NCI-H446 treated with DMSO at 0.1 percent for 48 hours (cell line): ENCODE results near the gene STX8.

ENCODE experiments used
- DNase-seq: peaks from one replicate; lab custom pipeline; 2025; lab: John Stamatoyannopoulos, UW

STX8 gene

DNA sequence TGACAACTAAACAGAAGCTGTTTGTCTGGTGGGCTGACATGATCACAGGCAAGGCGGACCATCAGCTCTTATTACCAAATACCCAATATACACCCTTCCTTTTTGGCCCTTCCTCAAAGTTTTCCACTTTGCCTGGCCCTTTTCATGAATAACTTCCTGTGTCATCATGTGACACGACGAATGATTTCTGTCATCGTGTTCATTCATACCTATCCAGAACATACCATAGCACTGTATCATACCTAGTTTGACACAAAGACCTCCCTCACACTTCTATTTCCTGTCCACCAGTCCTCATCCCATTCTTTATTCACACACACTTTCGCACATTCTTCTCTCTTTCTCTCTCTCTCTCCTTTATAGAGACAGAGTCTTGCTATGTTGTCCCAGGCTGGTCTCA lies 131.8 kb downstream of the STX8 start:
- no peak for DNase-seq

DNA sequence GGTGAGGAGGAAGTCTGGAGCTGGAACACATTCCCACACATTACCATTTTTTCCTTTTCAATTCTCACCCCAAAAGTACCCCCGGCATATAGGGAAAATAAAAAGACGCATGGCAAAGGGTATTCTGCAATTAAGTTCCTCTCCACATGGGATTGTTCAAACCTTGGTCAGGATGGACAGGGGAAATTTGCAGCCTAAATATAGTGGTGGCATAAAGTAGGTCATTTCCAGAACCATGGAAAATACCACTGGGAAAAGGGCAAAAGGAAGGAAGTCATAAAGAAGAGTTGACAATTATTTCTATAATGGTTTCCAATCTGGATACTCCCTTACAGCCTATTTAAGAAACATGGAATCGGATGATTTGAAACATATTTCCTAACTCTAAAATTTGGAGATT lies 135.8 kb downstream of the STX8 start:
- no peak for DNase-seq

DNA sequence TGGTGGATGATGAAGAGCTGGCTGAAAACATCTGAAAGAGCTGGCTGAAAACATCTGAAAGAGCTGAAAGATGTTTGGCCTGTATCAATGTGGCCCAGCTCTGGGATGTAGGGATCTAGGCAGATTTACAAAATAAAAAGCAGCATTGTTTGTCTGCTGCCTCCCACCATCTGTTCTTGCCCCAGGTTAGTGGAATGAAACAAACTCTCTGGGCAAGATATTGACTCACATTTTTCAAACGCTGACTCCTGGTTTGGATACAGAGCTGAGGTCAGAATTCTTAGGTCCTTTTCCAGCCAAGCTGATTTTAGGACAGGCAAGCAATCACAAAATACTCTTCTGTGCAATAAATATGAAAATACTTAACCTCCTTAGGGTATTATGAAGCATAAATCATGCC lies 139.0 kb downstream of the STX8 start:
- no peak for DNase-seq

DNA sequence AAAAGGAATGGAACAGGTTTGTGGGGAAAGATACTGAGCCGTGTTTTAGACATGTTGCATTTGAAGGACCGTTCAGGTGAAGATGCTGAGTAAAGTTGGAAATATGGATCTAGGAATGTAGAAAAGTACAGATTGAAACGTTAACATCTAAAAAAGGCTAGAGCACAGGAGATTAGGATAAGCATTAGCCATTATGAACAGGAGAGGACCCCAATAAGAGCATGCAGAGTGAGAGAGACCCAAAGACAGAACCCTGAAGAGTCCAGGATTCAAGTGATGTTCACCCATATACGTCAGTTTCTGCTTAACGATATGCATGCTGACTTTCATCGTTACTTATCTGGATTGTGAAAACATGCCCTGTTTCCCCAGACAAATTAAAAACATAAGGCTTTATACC lies 140.5 kb downstream of the STX8 start:
- DNase-seq, result no peak

DNA sequence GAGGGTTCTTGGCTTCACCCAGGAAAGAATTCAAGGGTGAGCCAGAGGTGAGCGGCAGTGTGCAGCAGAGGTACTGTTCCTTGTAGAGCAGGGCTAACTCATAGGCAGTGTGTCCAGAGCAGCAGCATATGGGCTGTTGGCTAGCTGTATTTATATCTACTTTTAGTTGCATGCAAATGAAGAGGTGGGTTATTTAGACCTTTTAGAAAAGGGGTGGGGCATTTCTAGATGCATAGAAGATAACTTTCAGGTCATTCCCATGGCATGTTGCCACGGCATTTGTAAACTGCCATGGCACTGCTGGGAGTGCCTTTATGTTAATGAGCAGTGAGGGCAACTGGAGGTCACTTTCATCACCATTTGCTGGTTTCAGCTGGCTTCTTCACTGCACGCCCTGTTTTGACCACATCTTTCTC lies 141.0 kb downstream of the STX8 start:
- DNase-seq, result no peak

DNA sequence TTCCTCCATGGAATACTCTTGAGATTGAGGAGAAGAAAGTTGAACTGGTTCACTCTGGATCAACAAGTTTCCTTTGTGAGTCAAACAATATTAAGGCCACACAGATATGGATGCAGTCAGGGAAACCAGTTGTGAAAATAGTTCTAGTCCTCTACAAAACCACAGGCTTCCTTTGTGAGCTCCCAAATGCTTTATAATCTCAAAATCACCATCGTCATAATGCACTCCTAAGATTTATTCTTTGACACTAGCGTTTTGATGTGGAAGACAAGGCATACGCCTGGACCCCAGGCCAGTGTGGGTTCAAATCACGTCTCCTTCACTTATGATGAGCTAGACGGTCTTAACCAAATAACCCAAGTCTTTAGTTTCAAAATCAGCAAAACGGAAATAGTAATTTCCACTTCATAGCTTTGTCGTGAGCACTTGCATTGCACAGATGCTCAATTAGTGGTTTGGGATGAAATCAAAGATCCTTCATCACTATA lies 142.6 kb downstream of the STX8 start:
- no peak for DNase-seq

DNA sequence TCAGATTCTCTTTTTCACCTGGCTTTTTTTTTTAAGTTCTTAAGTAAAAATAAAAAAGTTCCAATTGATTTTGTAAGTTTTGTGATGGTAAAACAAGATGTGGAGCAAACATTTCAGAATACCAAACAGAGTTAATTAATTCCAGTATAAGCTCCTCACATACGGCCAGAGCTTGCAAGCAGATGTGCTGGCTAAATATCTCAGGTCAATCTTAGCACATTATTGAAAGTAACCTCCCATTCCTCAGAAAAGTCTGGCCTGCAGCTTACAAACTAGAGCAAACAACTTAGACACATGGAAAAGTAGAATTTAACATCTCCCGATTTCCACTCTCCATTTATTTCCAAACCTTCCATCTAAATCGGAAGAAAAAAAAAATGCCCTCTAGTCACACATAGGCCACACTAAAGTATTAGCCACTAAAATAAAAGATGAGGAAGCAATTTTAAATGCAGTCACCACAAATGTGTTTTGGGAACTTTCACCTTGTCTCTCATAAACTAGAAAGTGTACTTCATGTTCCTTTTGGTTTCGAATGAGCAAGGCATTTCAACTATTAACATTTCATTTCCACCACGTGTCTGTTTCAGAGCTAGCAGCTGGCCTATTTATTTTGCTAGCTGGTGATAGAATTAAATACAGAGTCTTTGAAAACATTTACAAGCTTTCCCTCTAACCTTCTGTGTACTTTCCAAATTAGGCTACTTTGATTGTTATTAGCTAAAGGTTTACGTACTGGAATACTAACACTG lies 143.3 kb downstream of the STX8 start:
- no peak for DNase-seq

DNA sequence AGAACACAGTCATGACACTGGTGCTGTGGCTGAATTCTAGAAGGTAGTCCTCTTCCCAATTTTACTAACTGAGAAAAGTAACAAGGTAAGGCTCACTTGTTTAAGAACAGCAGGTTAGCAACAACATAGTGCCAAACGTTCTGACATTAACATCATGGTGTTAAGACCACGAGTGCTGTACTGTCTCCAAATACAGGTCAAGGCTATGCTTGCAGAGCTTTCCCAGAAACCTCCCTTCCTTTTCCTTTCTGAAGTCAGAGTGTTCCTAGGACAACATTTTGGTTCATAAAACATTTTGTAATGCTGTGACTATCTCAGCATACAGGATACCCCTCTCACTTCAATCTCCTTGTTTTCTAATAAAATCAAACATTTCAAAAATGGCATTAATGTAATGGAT lies 144.0 kb downstream of the STX8 start:
- no peak for DNase-seq

DNA sequence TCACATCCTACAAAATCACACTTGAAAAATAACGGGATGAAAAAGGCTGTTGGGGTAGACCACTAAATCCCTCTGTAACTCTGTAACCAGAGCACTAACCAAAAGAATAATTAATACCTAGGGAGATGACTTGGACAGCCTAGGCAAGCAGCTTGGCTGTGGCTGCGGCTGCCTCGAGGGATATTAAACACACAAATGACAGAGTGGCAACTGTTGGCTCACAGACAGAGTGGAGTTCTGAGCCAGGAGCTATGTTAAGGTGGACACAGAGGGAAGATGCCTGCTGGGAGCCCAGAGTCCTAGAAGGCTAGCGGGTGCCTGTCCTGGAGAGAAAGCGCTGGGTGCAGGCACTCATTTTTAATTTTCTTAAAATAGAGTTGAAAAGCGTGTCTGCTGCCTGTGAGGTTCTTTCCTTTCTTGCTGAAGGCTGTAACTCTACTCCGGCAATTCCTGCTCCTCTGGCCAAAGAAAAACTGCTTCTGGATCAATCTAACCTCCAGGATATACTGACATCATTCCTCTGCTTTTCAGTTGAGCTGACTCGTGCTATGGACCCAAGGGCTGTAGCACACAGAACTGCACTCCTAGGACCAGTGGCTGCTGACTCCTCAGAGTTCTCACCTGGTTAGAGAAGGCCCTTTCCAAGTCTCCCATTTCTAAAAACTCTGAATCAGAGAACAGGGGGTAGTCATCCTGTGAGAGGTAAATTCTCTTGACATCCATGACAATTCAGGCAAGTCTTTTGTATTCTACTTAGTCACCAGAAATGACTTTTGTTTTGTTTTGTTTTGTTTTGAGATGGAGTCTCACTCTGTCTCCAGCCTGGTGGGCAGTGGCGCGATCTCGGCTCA lies 147.9 kb downstream of the STX8 start:
- DNase-seq, result no peak

DNA sequence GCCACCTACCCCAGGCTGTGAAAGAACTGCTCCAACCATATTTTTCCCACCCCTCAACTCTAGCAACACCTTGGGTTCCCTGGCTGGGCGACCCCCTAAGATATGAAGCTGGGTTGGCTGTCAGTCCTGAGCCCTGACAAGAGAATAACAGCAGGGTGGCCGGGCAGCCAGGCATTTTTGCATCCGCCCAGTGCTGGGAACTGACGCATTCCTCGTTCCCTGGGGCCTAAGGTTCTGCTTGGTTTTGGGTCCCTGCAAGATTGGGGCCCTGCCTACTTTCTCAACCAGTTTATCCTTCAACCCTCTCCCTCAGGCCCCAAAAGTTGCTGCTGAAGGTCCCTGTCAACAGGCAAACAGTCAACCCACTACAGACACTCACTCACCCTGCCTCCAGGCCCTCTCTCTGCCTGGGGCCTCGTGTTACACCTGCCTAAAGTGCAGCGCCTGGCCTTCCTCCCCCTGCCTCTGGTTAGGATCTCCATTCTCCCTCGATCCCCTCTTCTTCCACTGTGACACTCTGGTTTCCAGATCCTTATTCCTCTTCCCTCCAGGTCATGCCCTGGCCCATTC lies 151.5 kb downstream of the STX8 start:
- DNase-seq, result no peak

DNA sequence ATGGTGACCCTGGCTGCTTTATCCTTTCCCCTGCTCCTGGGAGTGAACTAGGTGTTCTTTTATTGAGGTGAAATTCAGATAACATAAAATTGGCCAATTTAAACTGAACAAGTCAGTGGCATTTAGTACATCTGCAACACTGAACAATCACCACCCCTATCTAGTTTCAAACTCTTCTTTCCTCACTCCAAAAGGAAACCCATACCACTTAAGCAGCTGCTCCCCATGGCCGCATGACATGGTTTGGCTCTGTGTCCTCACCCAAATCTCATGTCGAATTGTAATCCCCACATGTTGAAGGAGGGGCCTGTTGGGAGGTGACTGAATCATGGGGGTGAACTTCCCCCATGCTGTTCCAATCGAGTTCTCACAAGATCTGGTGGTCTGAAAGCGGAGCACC lies 154.1 kb downstream of the STX8 start:
- no peak for DNase-seq

DNA sequence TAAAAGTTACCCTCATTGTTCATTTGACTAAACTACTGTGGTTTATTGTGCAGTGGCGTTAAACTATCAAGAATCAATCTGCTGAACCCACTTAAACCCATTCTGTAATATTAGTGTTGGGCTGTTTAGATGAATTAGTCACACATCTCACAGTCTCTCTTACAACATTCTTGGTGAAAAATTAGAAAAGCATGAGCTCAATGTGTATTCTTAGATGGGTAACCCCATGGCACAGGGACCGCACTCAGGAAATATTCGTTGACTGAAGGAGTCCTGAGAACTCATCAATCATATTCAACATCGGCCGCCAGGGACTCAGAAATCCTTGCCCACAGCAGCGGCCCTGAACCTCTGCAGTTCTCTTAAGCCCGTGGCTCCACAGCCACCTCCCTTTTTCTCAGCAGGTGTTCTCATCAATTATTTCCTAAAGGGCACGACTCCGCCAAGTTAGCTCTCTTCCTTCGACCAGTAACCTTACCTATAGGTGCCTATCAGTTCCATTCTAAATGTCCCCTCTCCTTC lies 155.6 kb downstream of the STX8 start:
- DNase-seq, result no peak

DNA sequence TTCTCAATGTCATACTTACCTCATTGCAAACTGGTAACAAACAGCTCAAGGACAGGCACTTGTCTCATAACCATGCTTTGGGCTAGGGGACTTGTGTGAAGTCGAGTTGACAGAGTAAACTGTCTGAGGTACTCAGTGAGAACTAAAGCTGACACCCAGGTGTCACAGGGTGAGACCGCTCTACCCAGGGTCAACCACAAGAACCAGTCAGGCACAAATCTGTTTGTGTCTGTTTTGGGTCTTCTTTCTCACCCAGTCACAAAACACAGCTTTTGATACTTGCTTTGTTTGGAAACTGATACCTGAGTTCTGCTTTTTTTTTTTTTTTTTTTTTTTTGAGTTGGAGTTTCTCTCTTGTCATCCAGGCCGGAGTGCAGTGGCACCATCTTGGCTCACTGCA lies 161.1 kb downstream of the STX8 start:
- DNase-seq, result no peak

DNA sequence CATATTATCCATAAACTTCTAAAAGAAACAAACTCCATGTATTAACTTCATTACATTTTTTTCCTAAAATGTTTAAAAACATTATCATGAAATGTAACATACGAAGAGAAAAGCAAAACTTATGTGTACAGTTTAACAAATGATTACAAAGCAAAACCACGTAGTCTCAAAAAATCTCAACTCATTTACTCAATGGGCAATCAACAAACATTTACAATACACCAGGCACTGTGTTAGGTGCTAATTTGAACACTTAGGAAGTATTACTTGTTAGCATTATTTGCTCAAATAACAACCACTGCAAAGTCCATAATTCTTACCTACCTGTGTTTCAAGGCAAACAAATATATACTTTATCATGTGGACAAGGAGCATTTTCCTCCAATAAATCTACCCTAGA lies 164.9 kb downstream of the STX8 start:
- no peak for DNase-seq

DNA sequence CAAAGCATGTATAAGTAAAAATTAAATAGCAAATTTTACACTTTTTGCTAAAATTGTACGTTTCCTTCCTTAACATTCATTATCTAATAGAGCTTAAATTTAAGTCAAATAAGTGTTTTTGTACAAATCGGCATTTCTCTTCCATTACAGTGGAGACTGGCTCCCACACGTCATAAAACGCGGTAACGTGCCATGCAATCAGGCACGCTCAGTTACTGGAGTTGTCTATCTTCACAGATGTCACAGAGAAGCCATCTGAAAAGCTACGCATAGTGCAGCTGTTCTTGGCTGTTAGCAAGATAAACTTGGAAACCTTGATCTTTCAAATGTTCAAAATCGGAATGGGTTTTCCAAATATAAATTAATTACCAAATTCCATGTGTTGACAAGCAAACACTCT lies 165.3 kb downstream of the STX8 start:
- no peak for DNase-seq

DNA sequence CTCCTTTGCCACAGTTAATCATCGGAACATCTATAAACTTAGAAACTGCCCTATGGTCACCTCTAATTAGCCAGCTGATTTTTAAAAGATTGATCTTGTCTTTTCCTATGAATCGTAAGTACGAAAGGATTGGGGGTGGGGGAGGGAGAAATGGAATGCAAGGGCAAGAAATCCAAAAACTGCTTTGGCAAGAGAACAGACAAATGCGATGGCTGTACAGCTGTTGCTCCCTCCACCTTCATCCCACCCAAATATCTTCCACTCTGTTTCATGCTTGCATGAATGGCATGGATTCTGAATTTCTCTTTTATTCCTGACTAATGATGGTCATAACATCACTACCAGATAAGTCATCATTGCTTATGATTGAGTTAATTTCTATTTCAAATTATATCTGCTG lies 165.7 kb downstream of the STX8 start:
- no peak for DNase-seq

DNA sequence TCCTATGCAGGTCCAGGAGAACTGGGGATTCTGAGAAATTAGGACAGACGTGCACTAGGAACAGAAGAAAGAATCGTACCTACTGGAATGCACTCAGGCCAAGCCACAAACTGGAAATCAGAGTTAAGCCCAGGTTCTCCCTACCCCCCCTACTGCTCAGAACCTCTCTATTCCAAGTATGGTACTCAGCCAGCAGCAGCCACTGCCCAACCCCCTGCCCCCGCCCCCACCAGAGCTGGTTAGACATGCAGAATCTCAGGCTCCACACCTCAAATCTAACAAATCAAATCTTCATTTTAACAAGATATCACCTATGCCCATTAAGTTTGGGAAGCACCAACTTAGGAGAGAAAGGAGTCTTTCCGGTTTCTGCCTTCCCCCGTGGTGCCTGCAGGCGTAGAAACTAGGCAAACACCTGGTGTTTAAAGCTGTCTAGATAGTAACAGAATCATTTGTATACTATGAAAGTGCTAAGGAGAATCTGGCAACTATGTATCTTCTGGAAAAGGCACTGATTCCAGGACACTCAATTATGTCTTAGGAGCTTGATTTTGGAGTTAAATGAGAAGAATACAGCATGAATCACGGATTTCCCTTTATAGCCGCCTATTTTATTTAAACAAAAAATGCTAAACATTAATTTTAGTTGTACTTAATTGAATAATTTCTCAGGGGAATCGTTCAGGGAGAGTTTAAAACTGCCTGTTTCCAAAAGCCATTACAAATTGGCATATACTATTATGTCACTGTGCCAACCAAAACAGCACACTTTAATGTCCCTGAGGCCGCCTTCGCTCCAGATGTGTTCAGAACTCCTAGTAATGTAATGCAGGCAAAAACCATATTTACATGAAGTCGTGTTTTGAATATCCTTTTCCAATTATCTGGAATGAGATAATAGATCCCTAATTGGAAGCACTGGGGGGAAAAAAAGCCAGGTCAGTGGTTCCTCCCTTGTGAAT lies 166.5 kb downstream of the STX8 start:
- no peak for DNase-seq

DNA sequence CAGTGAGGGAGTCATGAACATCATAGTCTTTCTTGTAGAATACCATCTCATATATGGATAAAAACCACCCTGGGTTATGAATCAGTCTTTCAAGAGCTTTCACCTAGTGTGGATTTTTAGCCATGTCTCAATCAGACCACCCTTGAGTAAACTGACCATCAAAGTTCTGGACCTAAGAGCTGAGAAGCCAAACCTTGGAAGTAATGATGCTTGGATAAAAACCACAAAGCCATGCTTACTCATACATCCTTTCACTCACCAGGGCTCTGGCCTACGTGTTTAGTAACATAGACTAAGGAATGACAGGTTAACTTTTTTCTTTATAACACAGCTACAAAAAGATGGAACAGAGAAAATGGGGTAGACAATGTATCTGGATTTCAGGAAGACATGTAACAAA lies 167.2 kb downstream of the STX8 start:
- no peak for DNase-seq

DNA sequence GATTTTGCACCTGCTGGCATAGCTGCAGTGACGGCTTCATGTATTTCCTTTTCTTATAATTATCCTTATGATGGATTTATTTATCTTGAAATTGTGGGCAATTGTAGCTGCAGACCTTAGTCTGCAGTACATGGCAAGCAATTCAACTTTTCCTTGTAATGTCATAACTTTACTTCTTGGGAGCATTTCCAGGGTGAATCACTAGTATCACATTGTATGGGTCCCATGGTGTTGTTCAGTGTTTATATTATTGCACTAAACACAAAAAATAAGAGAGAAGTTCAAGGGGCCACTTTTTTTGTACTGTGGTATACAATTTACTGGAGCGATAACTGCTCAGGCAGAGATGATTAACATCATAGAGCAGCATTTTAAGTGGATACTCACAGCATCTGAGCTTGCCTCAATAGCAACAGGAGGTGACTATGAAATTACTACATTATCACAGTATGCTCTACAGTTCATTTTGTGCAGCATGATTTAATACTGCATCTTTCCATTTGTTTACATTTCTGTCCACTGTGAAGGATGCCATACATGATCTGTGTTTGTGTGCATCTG lies 169.5 kb downstream of the STX8 start:
- no peak for DNase-seq

DNA sequence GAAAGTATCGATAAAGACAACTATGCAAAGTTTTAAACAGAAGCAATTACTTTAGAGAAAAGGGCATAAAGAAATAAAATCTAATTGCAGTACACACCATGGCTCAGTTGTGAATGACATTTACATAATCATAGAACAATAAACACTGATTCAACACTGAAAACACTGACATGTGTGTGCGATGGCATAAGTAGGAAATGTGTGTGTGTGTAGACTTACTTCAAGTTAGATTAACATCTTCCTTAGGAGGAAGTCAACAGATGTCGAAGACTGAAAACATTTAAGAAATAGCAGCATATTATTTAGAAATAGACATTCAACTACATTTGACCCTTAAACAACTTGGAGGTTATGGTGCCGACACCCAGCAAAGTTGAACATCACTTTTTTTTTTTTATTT lies 172.4 kb downstream of the STX8 start:
- DNase-seq, result no peak

DNA sequence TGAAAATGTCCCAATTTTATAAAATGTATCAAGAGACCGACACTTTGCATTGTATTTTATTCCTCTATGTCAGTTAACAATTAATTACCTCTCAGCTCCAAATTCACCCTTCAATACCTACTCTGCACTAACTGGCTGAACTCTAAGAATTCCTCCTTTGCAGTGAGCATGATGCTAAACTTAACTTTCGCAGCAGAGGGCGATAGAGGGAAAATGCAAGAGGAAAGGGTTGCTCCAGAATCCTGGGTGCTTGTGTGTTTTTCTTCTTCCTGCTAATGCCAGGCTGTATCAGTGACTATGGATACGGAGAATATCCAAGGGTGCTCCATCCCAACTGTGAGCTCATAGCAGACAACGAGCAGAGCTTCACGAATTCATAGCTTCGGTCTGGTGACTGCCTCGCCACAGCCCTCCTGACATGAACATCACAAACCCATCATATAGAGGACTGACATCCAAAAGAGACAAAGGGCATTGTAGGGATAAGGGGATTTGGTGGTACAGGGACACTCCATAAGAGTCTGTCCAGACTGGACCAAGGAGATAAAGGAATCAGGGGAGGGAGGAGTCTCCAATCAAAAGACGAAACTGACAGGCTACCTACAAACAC lies 172.9 kb downstream of the STX8 start:
- DNase-seq, result no peak
